Astrocyte (in vitro differentiated cells and primary cell): ENCODE measurements around the gene DCLK2. TPM values are rescaled to one million over a fixed set of nuclear protein-coding genes. Genes with fewer than 3 reads are reported as not detected.

Source experiments
- DNase-seq: peaks from one replicate; pipeline ENCODE4 v3.0.0-alpha.2; 2010; ENCODE audit warnings: low read depth
- FAIRE-seq: peaks from 2 replicates; lab custom pipeline; 2011; peaks lifted over from hg19 to GRCh38; lab: Jason Lieb, UNC
- H2AFZ ChIP-seq: 2 replicates; pipeline ENCODE4 v1.6.0; 2012; ENCODE audit warnings: low read depth, low read length, inconsistent platforms
- H3K27ac ChIP-seq: 2 replicates; pipeline ENCODE4 v1.5.1; 2011; ENCODE audit warnings: low read depth, low read length, inconsistent platforms
- H3K27me3 ChIP-seq: 2 replicates; pipeline ENCODE4 v1.6.0; 2011; ENCODE audit warnings: low read length, inconsistent platforms; ENCODE audit not compliant: insufficient read depth
- H3K36me3 ChIP-seq: 2 replicates; pipeline ENCODE4 v1.5.1; 2011; ENCODE audit warnings: low read length, inconsistent platforms; ENCODE audit not compliant: insufficient read depth
- H3K4me1 ChIP-seq: 2 replicates; pipeline ENCODE4 v1.5.1; 2011; ENCODE audit warnings: low read length, inconsistent platforms; ENCODE audit not compliant: insufficient read depth
- H3K4me2 ChIP-seq: 2 replicates; pipeline ENCODE4 v1.6.0; 2012; ENCODE audit warnings: low read length, inconsistent platforms
- H3K4me3 ChIP-seq: 2 replicates; pipeline ENCODE4 v1.5.1; 2011; ENCODE audit warnings: low read depth, mild to moderate bottlenecking, low read length, inconsistent platforms; ENCODE audit not compliant: insufficient read depth
- H3K79me2 ChIP-seq: 2 replicates; pipeline ENCODE4 v1.6.0; 2012; ENCODE audit warnings: mild to moderate bottlenecking, low read length, inconsistent platforms; ENCODE audit not compliant: insufficient read depth
- H3K9ac ChIP-seq: 2 replicates; pipeline ENCODE4 v1.6.0; 2012; ENCODE audit warnings: mild to moderate bottlenecking, low read length, inconsistent platforms
- H3K9me3 ChIP-seq: 2 replicates; pipeline ENCODE4 v1.5.1; 2012; ENCODE audit warnings: low read depth, mild to moderate bottlenecking, low read length, inconsistent platforms; ENCODE audit not compliant: insufficient read depth
- H4K20me1 ChIP-seq: 2 replicates; pipeline ENCODE4 v1.6.0; 2012; ENCODE audit warnings: low read length, inconsistent platforms; ENCODE audit not compliant: insufficient read depth
- H3K27ac Mint-ChIP-seq: one replicate; pipeline ENCODE4 v1.8.0; 2021; ENCODE audit warnings: mild to moderate bottlenecking, mixed read lengths; ENCODE audit not compliant: unreplicated experiment
- H3K27me3 Mint-ChIP-seq: one replicate; pipeline ENCODE4 v1.8.0; 2021; ENCODE audit warnings: low read depth, mixed read lengths; ENCODE audit not compliant: unreplicated experiment
- H3K36me3 Mint-ChIP-seq: one replicate; pipeline ENCODE4 v1.8.0; 2021; ENCODE audit warnings: low read depth, mixed read lengths; ENCODE audit not compliant: unreplicated experiment
- H3K4me1 Mint-ChIP-seq: one replicate; pipeline ENCODE4 v1.8.0; 2021; ENCODE audit warnings: low read depth, mixed read lengths; ENCODE audit not compliant: unreplicated experiment
- H3K4me3 Mint-ChIP-seq: one replicate; pipeline ENCODE4 v1.8.0; 2021; ENCODE audit warnings: mild to moderate bottlenecking, moderate library complexity, mixed read lengths; ENCODE audit not compliant: unreplicated experiment
- H3K9me3 Mint-ChIP-seq: one replicate; pipeline ENCODE4 v1.8.0; 2021; ENCODE audit warnings: mild to moderate bottlenecking, mixed read lengths; ENCODE audit not compliant: unreplicated experiment
- EZH2 ChIP-seq: IDR thresholded peaks from 2 replicates; pipeline ENCODE4 v1.6.1; 2012; ENCODE audit warnings: mild to moderate bottlenecking, low read length, inconsistent platforms; ENCODE audit not compliant: insufficient read depth
- total RNA-seq: library from RNA; stranded (reverse); gene quantifications from 2 replicates; pipeline ENCODE4 v1.2.1, GENCODE V29; 2021
- TF ChIP-seq, protein P1 (sequence below): IDR thresholded peaks from 2 replicates; pipeline ENCODE4 v1.5.1; 2011; ENCODE audit warnings: low read depth, mild to moderate bottlenecking, inconsistent platforms, low read length, moderate library complexity; ENCODE audit not compliant: insufficient read depth

The DCLK2 gene
- total RNA-seq, 1 donor from 2014 or later: 6.2 TPM

DNA sequence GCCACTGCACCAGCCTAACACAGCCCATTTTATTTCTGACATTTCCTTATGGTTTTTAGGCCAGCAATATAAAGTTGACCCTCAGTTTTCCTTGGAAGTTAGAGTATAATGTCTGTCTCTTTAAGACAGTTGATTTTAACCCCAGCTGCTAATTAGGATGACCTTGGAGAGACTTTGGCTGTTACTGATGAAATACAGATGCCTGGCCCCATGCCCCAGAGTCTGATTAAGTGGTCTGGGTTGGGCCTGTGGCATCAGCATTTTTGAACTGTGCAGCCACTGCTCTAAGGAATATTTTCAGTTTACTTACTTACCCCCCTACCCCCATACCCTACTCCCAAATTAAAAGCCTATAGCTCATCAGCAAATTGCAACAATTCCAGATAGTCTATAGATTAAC lies 85.8 kb downstream of the DCLK2 start:
- Histone ChIP-seq H2AFZ (no peak overlapping the region), H3K79me2 (no peaks in the 10 kb centered on the region), H3K4me1 (no peaks in the 10 kb centered on the region), H3K9me3 (no peaks in the 10 kb centered on the region), H3K4me3 (no peak overlapping the region), H4K20me1 (no peaks in the 10 kb centered on the region), H3K27me3 (no peaks in the 10 kb centered on the region), H3K9ac (no peak overlapping the region), H3K4me2 (no peak overlapping the region), H3K27ac (no peak overlapping the region), H3K36me3 (no peaks in the 10 kb centered on the region)
- no peak overlapping the region for H3K4me3 Mint-ChIP-seq
- H3K36me3 Mint-ChIP-seq: peaks cover 8% of the 10 kb centered on the region
- DNase-seq (no peak), FAIRE-seq (no peak)
- H3K27ac Mint-ChIP-seq: no peak overlapping the region
- H3K27me3 Mint-ChIP-seq: no peaks in the 10 kb centered on the region
- peaks cover 4% of the 10 kb centered on the region for H3K9me3 Mint-ChIP-seq
- peaks cover 4% of the 10 kb centered on the region for H3K4me1 Mint-ChIP-seq
- no peak for TF ChIP-seq EZH2
- TF ChIP-seq, protein P1, sequence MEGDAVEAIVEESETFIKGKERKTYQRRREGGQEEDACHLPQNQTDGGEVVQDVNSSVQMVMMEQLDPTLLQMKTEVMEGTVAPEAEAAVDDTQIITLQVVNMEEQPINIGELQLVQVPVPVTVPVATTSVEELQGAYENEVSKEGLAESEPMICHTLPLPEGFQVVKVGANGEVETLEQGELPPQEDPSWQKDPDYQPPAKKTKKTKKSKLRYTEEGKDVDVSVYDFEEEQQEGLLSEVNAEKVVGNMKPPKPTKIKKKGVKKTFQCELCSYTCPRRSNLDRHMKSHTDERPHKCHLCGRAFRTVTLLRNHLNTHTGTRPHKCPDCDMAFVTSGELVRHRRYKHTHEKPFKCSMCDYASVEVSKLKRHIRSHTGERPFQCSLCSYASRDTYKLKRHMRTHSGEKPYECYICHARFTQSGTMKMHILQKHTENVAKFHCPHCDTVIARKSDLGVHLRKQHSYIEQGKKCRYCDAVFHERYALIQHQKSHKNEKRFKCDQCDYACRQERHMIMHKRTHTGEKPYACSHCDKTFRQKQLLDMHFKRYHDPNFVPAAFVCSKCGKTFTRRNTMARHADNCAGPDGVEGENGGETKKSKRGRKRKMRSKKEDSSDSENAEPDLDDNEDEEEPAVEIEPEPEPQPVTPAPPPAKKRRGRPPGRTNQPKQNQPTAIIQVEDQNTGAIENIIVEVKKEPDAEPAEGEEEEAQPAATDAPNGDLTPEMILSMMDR: no peak

DNA sequence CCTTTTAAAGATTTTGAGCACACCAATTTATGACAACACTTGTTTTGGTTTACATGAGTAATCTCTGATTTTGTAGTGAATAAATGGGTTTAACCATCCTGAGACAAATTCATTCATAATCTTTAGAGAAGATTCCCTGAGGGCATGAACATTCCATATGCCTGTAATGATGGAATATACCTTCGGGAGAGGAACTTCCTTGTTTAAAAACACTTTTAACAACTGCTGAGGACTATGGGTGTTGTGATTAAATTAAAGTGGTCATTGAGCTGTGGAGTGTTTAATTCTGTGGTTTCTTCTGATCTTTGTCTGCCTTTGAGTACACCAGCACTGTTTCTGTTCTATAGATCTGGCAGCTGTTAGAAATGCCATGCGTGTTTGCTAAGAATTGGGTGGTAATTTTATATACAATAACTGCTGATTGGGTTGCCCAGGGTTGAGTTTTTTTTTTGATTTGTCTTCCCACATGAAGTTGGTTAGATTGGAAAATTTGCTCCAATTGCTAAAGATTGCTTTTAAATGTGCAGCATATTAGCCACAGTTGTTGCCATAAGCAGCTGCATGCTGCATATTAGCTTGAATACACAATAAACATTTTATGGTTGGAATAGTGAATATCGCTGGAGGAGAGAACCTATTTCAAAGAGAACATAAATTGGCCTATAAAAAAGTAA lies 86.8 kb downstream of the DCLK2 start:
- no peaks in the 10 kb centered on the region for H3K27me3 ChIP-seq
- Mint-ChIP-seq H3K4me3 (no peak overlapping the region), H3K9me3 (peaks cover 4% of the 10 kb centered on the region), H3K27ac (no peak overlapping the region), H3K4me1 (peaks cover 4% of the 10 kb centered on the region), H3K36me3 (peaks cover 8% of the 10 kb centered on the region), H3K27me3 (no peaks in the 10 kb centered on the region)
- no peaks in the 10 kb centered on the region for H3K79me2 ChIP-seq
- no peaks in the 10 kb centered on the region for H4K20me1 ChIP-seq
- no peaks in the 10 kb centered on the region for H3K9me3 ChIP-seq
- H3K4me3 ChIP-seq: no peak overlapping the region
- no peak overlapping the region for H3K9ac ChIP-seq
- no peak overlapping the region for H2AFZ ChIP-seq
- H3K4me1 ChIP-seq: no peaks in the 10 kb centered on the region
- no peak for TF ChIP-seq EZH2
- TF ChIP-seq, protein P1: no peak
- H3K36me3 ChIP-seq: no peaks in the 10 kb centered on the region
- FAIRE-seq: no peak
- no peak overlapping the region for H3K27ac ChIP-seq
- H3K4me2 ChIP-seq: no peak overlapping the region
- DNase-seq: no peak

DNA sequence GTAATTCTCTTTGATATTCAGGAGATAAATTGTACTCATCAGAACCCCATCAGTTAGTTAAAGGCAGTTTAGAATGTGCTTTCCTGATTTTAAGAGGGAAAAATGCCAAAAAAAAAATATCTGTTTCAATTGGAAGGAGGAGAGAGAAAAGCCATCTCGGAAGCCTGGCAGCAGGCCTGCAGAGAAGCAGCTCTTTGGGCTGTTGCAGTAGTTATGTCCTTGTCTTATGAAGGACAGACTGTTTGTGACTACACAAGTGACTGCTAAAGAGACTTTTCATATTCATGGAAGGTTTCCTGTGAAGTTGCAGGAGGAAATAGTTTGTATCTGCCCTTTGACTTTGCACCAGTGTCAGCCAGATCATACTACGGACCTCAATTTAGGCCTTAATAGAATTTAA lies 88.8 kb downstream of the DCLK2 start:
- Histone ChIP-seq H3K27ac (no peak overlapping the region), H3K9me3 (no peaks in the 10 kb centered on the region), H3K79me2 (no peaks in the 10 kb centered on the region), H3K4me3 (no peak overlapping the region), H3K36me3 (no peaks in the 10 kb centered on the region), H2AFZ (no peak overlapping the region), H3K4me1 (peaks cover 4% of the 10 kb centered on the region), H3K4me2 (no peak overlapping the region), H3K27me3 (no peaks in the 10 kb centered on the region), H4K20me1 (no peaks in the 10 kb centered on the region), H3K9ac (no peak overlapping the region)
- FAIRE-seq (no peak), DNase-seq (no peak)
- Mint-ChIP-seq H3K27ac (no peak overlapping the region), H3K27me3 (no peaks in the 10 kb centered on the region), H3K4me1 (peaks cover 4% of the 10 kb centered on the region), H3K4me3 (no peak overlapping the region), H3K36me3 (peaks cover 8% of the 10 kb centered on the region), H3K9me3 (peaks cover 6% of the 10 kb centered on the region)
- no peak for TF ChIP-seq EZH2
